Stimulated activated CD4-positive, alpha-beta T cell treated with anti-CD3 and anti-CD28 coated beads, Interleukin-1b, Interleukin-23, amount 100 ng/mL, for 48 hours (primary cell): ENCODE data around the gene ISLR.

Source experiments
- DNase-seq: peaks from one replicate; pipeline ENCODE4 v3.0.0-alpha.2; 2020

Gene ISLR

DNA sequence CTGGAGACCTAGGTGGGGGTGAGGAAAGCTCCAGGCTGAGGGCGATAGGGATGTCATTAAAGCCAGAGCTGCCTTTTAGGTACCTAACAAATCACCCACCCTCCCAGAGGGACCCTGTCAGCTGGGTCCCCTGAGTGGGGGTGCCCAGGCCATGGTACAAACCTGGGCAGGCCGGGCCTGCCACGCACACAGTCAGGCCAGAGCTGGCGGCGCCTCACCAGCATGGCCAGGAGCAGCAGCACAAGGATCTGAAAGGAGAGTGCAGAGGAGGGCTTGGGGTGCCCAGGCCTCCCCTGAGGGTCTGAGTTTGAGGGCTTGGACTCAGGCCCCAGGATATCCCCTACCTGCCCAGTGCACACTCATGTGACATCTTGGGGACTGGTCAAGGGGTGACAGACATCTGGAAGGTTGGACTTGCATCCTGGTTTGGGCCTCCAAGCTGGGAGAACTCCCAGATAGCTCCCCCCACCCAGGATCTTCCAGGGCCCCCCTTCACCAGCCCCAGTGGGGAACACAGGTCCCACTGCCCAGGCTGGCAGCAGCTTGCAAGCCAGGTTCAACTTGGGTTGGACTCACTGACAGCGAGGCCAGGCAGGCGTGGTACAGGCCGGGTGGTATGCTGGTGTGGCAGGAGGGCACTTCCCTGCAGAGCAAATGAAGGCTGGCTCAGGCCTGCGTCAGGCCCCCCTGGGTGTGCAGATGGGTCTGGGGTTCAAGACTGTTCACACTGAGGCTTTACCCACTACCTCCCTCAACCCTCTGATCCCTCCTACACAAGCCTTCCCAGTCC is 23.9 kb downstream of the ISLR start:
- no peak for DNase-seq

DNA sequence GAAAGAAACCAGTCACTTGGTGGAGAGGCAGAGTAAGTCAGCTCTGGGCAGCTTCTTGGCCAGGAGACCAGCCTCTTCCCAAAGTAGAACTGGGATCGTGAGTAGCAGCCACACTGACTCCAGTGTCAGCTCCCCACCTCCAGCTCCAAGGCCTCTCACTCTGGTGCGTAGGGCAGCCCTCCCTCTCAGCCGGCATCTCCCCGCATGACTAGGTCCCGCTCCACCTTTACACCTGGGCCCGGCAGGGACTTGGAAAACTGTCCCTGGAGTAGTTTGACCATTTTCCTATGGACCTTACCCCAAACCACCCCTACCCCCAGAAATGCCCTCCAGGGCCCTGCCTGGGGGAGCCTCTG is 25.8 kb downstream of the ISLR start:
- DNase-seq = no peak

DNA sequence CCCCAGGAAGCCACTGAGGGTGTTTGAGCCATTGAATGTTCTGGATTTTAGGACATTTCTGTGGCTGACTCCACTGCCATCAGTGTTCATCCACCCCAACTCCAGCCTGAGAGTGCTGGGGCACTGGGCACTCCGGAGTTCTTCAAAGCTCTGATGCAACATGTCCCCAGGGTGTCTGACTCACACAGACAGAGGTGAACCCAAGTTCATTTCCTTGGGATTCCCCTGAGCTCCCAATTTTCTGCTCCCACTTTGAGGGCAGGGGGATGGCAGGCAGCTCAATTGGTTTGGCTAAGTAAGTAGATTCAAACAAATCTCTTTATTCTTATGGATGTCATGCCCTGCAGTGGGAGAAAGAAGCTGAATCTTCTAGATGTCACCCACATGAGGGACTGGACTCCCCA is 26.9 kb downstream of the ISLR start:
- DNase-seq = no peak

DNA sequence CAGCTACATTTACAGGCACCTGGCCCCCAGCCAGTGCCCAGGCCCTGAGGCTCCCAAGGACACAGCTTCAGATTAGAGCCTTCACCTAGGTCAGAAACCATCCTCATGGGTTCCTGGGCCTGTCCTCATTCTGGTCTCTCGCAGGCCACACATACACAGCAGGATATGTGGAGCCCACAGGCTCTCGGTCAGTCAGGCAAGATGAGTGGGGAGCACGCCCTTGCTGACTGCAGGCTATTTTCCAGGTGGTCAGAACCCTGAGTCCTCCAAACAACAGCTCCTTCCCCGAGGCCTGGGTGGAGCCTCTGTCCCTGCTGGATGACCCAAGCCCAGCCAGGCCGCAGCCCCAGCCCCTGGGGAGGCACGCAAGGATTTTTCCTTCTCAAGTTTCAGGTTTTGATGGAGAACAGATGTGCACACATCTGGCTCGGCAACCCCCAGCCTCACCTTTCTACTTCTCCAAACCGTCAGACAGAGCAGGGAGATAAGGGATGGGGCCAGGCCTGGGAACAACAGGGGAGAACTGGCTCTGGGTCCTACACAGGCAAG is 27.4 kb downstream of the ISLR start:
- no peak for DNase-seq

- no peak for DNase-seq
Measured at GRCh38 chr15:74201710-74202420, 28.4 kb downstream of the ISLR start.

DNA sequence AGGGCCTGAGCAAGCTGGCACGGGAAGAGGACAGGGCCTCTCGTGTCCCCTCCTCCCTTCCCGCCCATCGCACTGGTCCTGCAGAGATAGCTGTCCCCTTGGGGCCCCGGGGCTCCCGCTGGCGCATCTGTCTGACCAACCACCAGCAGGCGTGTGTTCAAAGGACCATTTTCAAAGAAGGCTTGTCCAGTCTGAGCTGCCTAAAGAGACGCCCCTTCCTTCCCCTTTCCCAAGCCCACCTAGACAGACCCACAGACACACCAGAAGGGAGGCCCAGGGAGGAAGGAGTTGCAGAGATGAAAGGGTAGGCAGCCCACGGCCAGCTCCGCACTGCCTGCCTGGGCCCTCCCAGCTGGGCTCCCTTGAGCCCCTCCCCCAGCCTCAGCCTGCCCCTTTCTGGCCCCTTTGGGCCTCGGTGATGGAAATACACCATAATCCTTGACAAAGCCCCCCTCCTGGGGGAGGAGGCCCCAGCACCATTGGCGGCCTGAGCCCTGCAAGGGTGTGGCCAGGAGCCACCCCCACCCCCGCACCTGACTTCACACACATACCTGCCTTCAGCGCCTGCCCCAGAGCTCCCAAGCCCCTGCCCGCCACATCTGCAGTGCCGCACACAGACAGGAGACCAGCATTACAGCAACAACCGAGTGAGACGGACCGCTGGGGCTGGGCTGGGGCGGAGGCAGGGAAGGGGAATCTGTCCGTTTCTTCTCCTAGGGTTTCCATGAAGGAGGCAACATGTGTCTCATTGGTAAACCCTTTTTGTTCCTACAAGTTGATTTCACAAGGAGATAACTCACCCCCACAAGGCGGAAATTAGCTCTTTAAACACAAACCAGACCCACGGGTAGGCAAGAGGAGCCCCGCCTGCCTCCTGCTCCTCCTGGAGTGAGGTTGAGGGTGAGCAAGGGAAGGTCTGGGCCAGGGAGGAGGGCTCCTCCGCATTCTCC is 29.2 kb downstream of the ISLR start, which contains the start of gene STRA6:
TSS of gene STRA6 (minus strand) at position 336 of the 950 bp plus-strand sequence. CDS start 520 bp downstream, outside the sequence.
- DNase-seq = no peak

DNA sequence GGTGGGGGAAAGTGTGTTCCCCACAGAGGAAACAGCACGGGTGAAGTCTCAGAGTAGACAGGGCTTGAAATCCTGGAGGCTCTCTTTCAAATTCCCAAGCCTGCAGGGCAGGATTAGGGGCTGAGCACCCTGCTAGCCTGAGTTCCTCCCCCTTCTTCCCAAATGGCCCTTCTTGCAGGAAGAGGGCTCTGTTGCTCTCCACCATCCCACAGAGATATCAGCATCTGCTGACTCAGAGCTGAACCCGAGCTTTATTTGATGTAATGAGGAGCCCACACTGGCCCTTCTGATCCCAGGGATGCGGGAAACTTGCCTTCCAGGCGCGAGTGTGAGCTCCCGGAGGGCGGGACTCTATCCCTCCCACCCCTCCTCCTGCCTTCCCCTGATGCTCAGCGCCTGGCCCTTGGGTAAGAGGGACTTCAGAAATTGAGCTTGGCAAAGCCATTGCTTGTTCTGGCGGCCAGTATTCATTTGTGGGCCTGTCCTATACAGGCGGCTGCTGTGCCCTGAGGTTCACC is 30.5 kb downstream of the ISLR start:
- DNase-seq = no peak

- no peak for DNase-seq
Measured at GRCh38 chr15:74205582-74205947, 32.1 kb downstream of the ISLR start.

DNA sequence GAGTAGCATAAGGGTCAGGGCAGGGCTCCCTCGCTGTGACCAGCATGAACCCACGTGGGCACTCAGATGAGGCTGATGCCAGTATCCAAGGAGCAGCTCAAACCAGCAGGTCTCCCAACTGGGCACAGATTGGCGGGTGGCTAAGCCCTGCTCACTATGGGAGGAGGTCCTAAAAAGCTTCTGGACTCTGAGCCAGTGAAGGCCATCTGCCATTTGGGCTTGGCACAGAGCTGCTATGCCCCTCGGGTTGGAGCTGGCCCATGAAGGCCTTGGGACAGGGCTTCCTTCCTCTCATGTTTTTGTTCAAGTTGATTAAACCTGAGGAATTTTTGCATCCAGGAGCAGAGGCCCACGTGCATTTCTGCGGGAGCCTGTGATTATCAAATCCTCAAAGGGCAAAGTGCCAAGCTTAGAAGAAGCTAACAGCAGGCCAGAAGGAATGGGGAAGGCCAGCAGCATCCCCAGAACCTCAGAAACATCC is 33.3 kb downstream of the ISLR start:
- no peak for DNase-seq

- no peak for DNase-seq
Measured at GRCh38 chr15:74207652-74208440, 34.3 kb downstream of the ISLR start.

- DNase-seq = no peak
Measured at GRCh38 chr15:74208496-74208895, 35.0 kb downstream of the ISLR start.

DNA sequence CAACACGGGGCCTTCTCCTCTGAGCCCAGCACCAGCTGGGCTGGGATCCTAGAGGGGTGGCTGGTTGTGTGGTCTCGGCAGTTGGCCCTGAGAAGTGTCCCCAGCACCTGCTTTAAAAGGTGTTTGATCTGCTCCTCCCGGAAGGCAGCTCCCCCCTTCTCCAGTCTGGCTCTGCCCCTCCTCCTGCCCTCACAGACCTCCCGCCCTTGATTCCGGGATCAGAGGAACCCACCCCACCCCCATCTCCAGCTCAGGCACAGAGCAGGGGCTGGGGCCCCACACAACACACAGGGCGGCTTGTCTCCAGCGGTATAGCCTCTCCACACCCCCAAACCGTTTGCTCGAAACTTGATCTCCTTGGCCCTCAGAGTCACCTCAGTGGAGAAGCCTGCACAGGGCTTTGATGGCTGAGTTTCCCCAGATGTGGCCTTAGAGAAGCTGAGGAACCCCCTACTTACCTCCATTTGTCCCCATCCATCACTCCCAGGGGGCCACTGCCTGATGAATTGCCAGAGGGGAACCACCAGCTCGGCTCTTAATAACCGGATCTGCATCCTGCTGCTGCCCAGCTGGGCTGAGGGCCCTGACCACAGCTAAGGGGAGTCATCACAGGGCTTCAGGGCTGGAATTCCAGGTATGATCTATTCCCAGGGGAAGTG is 35.5 kb downstream of the ISLR start:
- no peak for DNase-seq

DNA sequence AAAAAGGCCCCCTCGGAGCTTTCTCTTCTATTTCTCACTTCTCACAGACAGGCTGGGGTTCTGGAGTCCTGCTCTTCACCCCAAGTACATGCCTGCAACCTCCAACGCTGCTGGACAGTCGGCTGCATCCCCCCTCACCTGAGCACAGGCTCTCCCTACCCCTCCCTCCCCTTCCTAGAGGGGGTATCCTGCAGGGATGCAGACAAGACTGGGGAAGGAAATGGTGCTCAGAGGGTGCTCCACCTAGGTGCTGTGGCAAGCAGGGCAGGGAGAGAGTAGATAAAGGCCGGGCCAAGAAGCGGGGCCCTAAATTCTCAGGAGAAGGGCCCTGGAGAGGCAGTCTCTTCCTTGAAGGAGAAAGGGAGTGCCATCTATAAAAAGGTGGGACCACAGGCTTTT is 36.0 kb downstream of the ISLR start:
- DNase-seq = no peak

GRCh38 chr15:74209997-74210671 is 36.6 kb downstream of the ISLR start:
- DNase-seq = no peak

- DNase-seq = no peak
Measured at GRCh38 chr15:74210729-74211128, 37.2 kb downstream of the ISLR start.

DNA sequence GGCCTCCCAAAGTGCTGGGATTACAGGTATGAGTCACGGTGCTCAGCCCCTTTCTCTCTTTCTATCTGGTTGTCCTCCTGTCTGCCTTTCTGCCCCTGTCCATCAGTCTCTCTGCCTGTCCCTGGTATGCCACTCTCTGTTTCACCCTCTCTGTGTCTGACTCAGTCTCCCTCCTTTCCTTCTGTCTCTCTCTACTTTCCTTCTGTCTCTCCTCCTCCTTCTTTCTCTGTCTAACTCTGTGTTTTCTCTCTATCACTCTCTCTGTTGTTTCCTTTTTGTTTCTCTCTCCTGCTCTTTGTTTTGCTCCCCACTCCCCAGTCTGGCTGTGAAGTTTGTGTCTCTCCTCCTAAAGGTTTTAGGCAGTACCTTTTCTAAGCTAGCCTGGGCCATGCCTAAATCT is 38.1 kb downstream of the ISLR start:
- DNase-seq = no peak

GRCh38 chr15:74212494-74212893 is 39.0 kb downstream of the ISLR start:
- DNase-seq = no peak

- no peak for DNase-seq
Measured at GRCh38 chr15:74213858-74214284, 40.4 kb downstream of the ISLR start.

- no peak for DNase-seq
Measured at GRCh38 chr15:74214324-74215021, 41.0 kb downstream of the ISLR start.

GRCh38 chr15:74215958-74216357 is 42.4 kb downstream of the ISLR start:
- DNase-seq = no peak
